Keratinocyte (primary cell): ENCODE data around the gene GPC3.

ENCODE experiments used
- CTCF ChIP-seq, 3 experiments: IDR thresholded peaks in 1 of 3; conservative IDR thresholded peaks in 1 of 3; optimal IDR thresholded peaks in 1 of 3; 2 replicates in 2 of 3; 3 replicates in 1 of 3; pipeline versions ENCODE3 to v1.5.1; 2011; ENCODE audit warnings: low read length in 3 of 3, mild to moderate bottlenecking in 3 of 3, moderate library complexity in 2 of 3, control low read depth in 1 of 3, inconsistent platforms in 1 of 3; ENCODE audit not compliant: insufficient read depth in 2 of 3; ENCODE audit errors: extremely low read depth in 1 of 3
- EZH2 ChIP-seq: IDR thresholded peaks from one replicate; pipeline ENCODE4 v1.6.1; 2012; ENCODE audit warnings: inconsistent platforms, mild to moderate bottlenecking, low read length, moderate library complexity

DNA sequence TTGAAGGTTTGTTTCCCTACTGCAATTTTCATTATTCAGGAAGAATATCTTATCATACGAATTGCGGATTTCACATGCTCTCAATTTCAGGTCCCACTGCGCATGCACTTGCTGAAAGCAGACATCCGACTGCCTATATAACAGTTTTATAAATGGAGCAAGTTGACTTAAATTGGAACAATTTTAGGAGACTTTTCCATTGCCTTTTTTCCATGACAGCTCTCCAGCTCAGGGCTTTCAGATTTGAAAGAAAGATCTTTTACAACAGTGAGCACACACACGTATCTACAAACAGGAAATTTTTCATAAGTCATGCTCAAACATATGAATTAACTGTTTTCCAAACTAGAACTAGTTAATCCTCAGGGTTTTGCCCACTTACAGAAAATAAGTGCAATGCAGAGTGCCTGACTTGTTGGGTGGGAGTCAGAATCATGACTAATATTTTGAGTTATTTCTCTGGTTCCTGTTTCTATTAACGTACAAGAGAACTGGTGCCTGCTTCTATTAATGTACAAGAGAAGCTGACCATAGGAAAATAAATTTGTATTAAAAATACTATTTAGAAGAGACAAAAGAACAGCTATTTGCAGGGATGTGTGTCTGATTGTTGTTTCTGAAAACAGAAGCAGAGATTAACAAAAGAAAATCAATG, 137.9 kb downstream of the GPC3 start:
- TF ChIP-seq CTCF (optimal IDR thresholded peaks at IDR 0.05 in 1 of 3, IDR thresholded peaks at IDR 0.05 in 1 of 3, conservative IDR thresholded peaks at IDR 0.05 in 1 of 3; ENCODE audit: extremely low read depth in 1 of 3, insufficient read depth in 2 of 3, low read length in 3 of 3) (no peak), EZH2 (no peak)
